Caco-2 (cell line): ENCODE measurements around the gene KIF6. TPM values are rescaled to one million over a fixed set of nuclear protein-coding genes. Genes with fewer than 3 reads are reported as not detected.

Source experiments
- BruUV-seq: library from RNA; stranded (reverse); fragments of 400-500 nt; replicated peaks from 2 replicates; lab custom pipeline; 2021; lab: Mats Ljungman, UMichigan
- CTCF ChIA-PET: fragments of 300-600 bp; sonication (Branson Sonifier 250); formaldehyde crosslinking; loops from one replicate; lab custom pipeline; 2022; ENCODE audit warnings: antibody characterized with exemption; lab: Charles Lee
- POLR2A ChIA-PET: fragments of 300-600 bp; sonication (Branson Sonifier 250); formaldehyde crosslinking; loops from one replicate; lab custom pipeline; 2022; ENCODE audit warnings: antibody characterized with exemption; lab: Charles Lee
- DNase-seq, 2 experiments: peaks; one replicate each; pipeline versions ENCODE4 v3.0.0 to v3.0.0-alpha.2; 2020 to 2022
- H3K27me3 ChIP-seq: replicated peaks from 2 replicates; pipeline ENCODE4 v1.6.0; 2011; ENCODE audit warnings: low read length; ENCODE audit not compliant: control insufficient read depth, insufficient read depth
- H3K36me3 ChIP-seq: 2 replicates; pipeline ENCODE4 v1.5.1; 2011; ENCODE audit warnings: low read length; ENCODE audit not compliant: control insufficient read depth, insufficient read depth
- H3K4me1 ChIP-seq: fragments of 250-450 bp; sonication (Bioruptor Pico); 2 replicates; pipeline ENCODE4 v1.5.1; 2020; ENCODE audit warnings: mild to moderate bottlenecking
- H3K4me3 ChIP-seq: 2 replicates; pipeline ENCODE4 v1.5.1; 2011; ENCODE audit warnings: low read depth, mild to moderate bottlenecking, control low read depth, low read length
- H3K9me3 ChIP-seq: fragments of 250-450 bp; sonication (Bioruptor Pico); 2 replicates; pipeline ENCODE4 v1.5.1; 2020; ENCODE audit warnings: mild to moderate bottlenecking, moderate library complexity
- H3K27ac Mint-ChIP-seq: one replicate; pipeline ENCODE4 v1.8.0; 2022; ENCODE audit warnings: mixed read lengths; ENCODE audit not compliant: unreplicated experiment
- H3K27me3 Mint-ChIP-seq: one replicate; pipeline ENCODE4 v1.8.0; 2022; ENCODE audit warnings: mixed read lengths; ENCODE audit not compliant: insufficient read depth, unreplicated experiment
- H3K36me3 Mint-ChIP-seq: one replicate; pipeline ENCODE4 v1.8.0; 2022; ENCODE audit warnings: mild to moderate bottlenecking, mixed read lengths; ENCODE audit not compliant: insufficient read depth, unreplicated experiment
- H3K4me1 Mint-ChIP-seq: one replicate; pipeline ENCODE4 v1.8.0; 2022; ENCODE audit warnings: low read depth, mixed read lengths; ENCODE audit not compliant: unreplicated experiment
- H3K4me3 Mint-ChIP-seq: one replicate; pipeline ENCODE4 v1.8.0; 2022; ENCODE audit warnings: mild to moderate bottlenecking, moderate library complexity, mixed read lengths; ENCODE audit not compliant: unreplicated experiment
- H3K9me3 Mint-ChIP-seq: one replicate; pipeline ENCODE4 v1.8.0; 2022; ENCODE audit warnings: mixed read lengths; ENCODE audit not compliant: unreplicated experiment
- CTCF ChIP-seq, 2 experiments: fragments of 200-600 bp in 1 of 2; IDR thresholded peaks; 1 replicate in 1 of 2; 2 replicates in 1 of 2; pipeline versions ENCODE4 v1.5.1 to v1.8.0; 2011 to 2022; ENCODE audit warnings: antibody characterized with exemption in 1 of 2, control low read depth in 1 of 2, inconsistent platforms in 1 of 2, low read depth in 1 of 2, low read length in 1 of 2, mild to moderate bottlenecking in 1 of 2, moderate library complexity in 1 of 2; ENCODE audit not compliant: insufficient read depth in 1 of 2, severe bottlenecking in 1 of 2, unreplicated experiment in 1 of 2
- intact Hi-C: fragments of 100-400 bp; cut with micrococcal nuclease; formaldehyde crosslinking; loops from one replicate; pipeline ENCODE4 v1.10.0; 2022; ENCODE audit not compliant: unreplicated experiment
- total RNA-seq: library from RNA; stranded (reverse); gene quantifications from 2 replicates; pipeline ENCODE4 v1.2.3, GENCODE V29; 2022

Gene KIF6
- total RNA-seq, 1 experiment from 2014 or later = not detected

GRCh38 chr6:39313526-39314272 lies 411.5 kb downstream of the KIF6 start:
- BruUV-seq = no TSS peak
- intact Hi-C loops = no loop called here
- POLR2A ChIA-PET = no interaction called here

GRCh38 chr6:39312912-39313525 lies 412.2 kb downstream of the KIF6 start:
- intact Hi-C loops = no loop called here
- peaks cover 7% of the 10 kb centered on the region for H3K27me3 ChIP-seq
- H3K36me3 ChIP-seq = no peaks in the 10 kb centered on the region
- H3K9me3 ChIP-seq = no peaks in the 10 kb centered on the region
- Mint-ChIP-seq H3K4me1 (no peaks in the 10 kb centered on the region), H3K27ac (no peak overlapping the region), H3K27me3 (peaks cover 15% of the 10 kb centered on the region), H3K36me3 (peaks cover 8% of the 10 kb centered on the region), H3K9me3 (no peaks in the 10 kb centered on the region), H3K4me3 (peak overlapping the region; percentile 63)
- no peak for TF ChIP-seq CTCF (IDR thresholded peaks at IDR 0.05; ENCODE audit: insufficient read depth in 1 of 2, low read depth in 1 of 2, low read length in 1 of 2, severe bottlenecking in 1 of 2, unreplicated experiment in 1 of 2)
- DNase-seq = no peak
- no peak overlapping the region; the same call in 1 of the 2 replicates for H3K4me3 ChIP-seq
- CTCF ChIA-PET = interaction anchor here (1.1 kb wide), 1 partner anchor 22 kb away, joined by 3 read pairs; no protein-coding TSS in a partner anchor
- POLR2A ChIA-PET = no interaction called here
- H3K4me1 ChIP-seq = no peaks in the 10 kb centered on the region
- BruUV-seq = no TSS peak

More at GRCh38 chr6:39313526-39314272, 411.5 kb downstream of the KIF6 start:
- Histone ChIP-seq H3K9me3 (no peaks in the 10 kb centered on the region), H3K4me3 (peak overlapping the region; percentile 8), H3K4me1 (no peaks in the 10 kb centered on the region), H3K36me3 (no peaks in the 10 kb centered on the region), H3K27me3 (peaks cover 7% of the 10 kb centered on the region)
- Mint-ChIP-seq H3K27me3 (peaks cover 19% of the 10 kb centered on the region), H3K4me1 (no peaks in the 10 kb centered on the region), H3K27ac (no peak overlapping the region), H3K9me3 (no peaks in the 10 kb centered on the region), H3K36me3 (peaks cover 8% of the 10 kb centered on the region), H3K4me3 (peak overlapping the region; percentile 63)
- TF ChIP-seq CTCF (IDR thresholded peaks at IDR 0.05; ENCODE audit: insufficient read depth in 1 of 2, low read depth in 1 of 2, low read length in 1 of 2, severe bottlenecking in 1 of 2, unreplicated experiment in 1 of 2) = no peak
- CTCF ChIA-PET = interaction anchor here (1.1 kb wide), 1 partner anchor 21 kb away, joined by 3 read pairs; no protein-coding TSS in a partner anchor
- DNase-seq = peak in 1 of 2 experiments; percentile 16

GRCh38 chr6:39310542-39310941 lies 414.7 kb downstream of the KIF6 start:
- intact Hi-C loops = loop anchor here (1.0 to 2.0 kb wide), 3 partner anchors 314 to 438 kb away; no protein-coding TSS in a partner anchor
- H3K36me3 Mint-ChIP-seq = peaks cover 8% of the 10 kb centered on the region
- no peak for TF ChIP-seq CTCF (IDR thresholded peaks at IDR 0.05; ENCODE audit: insufficient read depth in 1 of 2, low read depth in 1 of 2, low read length in 1 of 2, severe bottlenecking in 1 of 2, unreplicated experiment in 1 of 2)
- no peak overlapping the region for H3K4me3 Mint-ChIP-seq
- Histone ChIP-seq H3K4me1 (no peaks in the 10 kb centered on the region), H3K9me3 (no peaks in the 10 kb centered on the region), H3K36me3 (no peaks in the 10 kb centered on the region), H3K27me3 (peaks cover 7% of the 10 kb centered on the region), H3K4me3 (no peak overlapping the region)
- no TSS peak for BruUV-seq
- CTCF ChIA-PET = interaction anchor here (0.7 to 1.8 kb wide), 5 partner anchors 37 to 313 kb away, joined by 3 to 7 read pairs (median 5); no protein-coding TSS in a partner anchor
- no peak overlapping the region for H3K27ac Mint-ChIP-seq
- no peaks in the 10 kb centered on the region for H3K4me1 Mint-ChIP-seq
- no peaks in the 10 kb centered on the region for H3K9me3 Mint-ChIP-seq
- DNase-seq = no peak
- POLR2A ChIA-PET = no interaction called here
- peaks cover 13% of the 10 kb centered on the region for H3K27me3 Mint-ChIP-seq
